GM06990 (cell line): Measurements from ENCODE around the gene ZC3H12D.

ENCODE experiments used
- DNase-seq: peaks from one replicate; pipeline ENCODE4 v3.0.0-alpha.2; 2011; ENCODE audit not compliant: insufficient read length; ENCODE audit errors: extremely low read depth
- H3K27me3 ChIP-seq: replicated peaks from 2 replicates; pipeline ENCODE4 v1.6.0; 2011; ENCODE audit warnings: low read length; ENCODE audit not compliant: control insufficient read depth, insufficient read depth
- H3K36me3 ChIP-seq: 2 replicates; pipeline ENCODE4 v1.5.1; 2011; ENCODE audit warnings: low read length; ENCODE audit not compliant: control insufficient read depth, insufficient read depth
- H3K4me3 ChIP-seq: replicated peaks from 2 replicates; pipeline ENCODE4 v1.5.1; 2011; ENCODE audit warnings: low read depth, mild to moderate bottlenecking, control low read depth, low read length
- TF ChIP-seq, protein P1 (sequence below): IDR thresholded peaks from 2 replicates; pipeline ENCODE4 v1.5.1; 2011; ENCODE audit warnings: low read length, control low read depth, mild to moderate bottlenecking, inconsistent platforms; ENCODE audit not compliant: insufficient read depth, poor library complexity, severe bottlenecking

Gene ZC3H12D

DNA sequence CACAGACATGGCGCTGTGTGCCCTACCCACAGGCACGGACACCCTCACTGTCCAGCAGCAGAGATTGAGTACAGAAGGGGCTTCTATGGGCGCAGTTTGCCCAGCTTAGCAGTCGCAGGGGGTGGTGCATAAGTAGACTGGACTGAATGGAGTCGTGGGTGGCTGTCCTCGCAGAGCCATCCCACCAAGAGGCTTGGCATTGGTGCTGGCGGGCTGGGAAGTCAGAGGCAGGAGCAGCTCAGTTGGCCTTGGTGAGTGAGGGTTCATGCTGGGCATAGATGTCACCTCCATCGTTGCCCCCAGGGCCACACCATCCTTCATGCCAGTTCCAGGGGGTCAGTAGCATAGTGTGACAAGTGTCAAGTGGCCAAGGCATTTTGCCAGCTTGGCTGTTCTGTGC lies 59.6 kb downstream of the ZC3H12D start:
- Histone ChIP-seq H3K27me3 (no peaks in the 10 kb centered on the region), H3K4me3 (no peak overlapping the region), H3K36me3 (no peaks in the 10 kb centered on the region)
- TF ChIP-seq, protein P1, sequence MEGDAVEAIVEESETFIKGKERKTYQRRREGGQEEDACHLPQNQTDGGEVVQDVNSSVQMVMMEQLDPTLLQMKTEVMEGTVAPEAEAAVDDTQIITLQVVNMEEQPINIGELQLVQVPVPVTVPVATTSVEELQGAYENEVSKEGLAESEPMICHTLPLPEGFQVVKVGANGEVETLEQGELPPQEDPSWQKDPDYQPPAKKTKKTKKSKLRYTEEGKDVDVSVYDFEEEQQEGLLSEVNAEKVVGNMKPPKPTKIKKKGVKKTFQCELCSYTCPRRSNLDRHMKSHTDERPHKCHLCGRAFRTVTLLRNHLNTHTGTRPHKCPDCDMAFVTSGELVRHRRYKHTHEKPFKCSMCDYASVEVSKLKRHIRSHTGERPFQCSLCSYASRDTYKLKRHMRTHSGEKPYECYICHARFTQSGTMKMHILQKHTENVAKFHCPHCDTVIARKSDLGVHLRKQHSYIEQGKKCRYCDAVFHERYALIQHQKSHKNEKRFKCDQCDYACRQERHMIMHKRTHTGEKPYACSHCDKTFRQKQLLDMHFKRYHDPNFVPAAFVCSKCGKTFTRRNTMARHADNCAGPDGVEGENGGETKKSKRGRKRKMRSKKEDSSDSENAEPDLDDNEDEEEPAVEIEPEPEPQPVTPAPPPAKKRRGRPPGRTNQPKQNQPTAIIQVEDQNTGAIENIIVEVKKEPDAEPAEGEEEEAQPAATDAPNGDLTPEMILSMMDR, result no peak
- no peak for DNase-seq

DNA sequence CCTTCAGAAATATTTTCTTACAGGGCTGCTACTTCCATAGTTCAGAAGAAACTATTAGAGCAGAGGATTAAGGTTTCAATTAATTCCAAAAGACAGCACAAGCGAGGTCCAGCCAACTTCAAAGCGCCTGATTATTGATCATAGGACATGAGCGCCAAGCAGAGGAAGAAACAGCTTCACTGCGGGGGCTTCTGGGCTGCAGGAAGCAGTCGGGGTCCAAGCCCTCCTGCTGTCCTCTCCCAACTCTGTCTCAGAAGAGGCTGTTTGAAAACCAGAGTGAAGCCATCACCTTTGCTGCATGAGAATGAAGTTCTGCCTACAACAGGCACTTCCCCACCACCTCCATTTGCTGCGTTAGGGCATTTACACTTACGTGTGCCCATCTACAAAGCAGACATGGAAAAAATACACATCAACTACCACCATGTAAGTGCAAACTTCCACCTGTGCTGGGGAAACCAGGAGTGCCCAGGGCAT lies 60.8 kb downstream of the ZC3H12D start:
- no peak for DNase-seq
- no peaks in the 10 kb centered on the region for H3K27me3 ChIP-seq
- H3K36me3 ChIP-seq, result no peaks in the 10 kb centered on the region
- no peak overlapping the region for H3K4me3 ChIP-seq
- TF ChIP-seq, protein P1, result no peak

DNA sequence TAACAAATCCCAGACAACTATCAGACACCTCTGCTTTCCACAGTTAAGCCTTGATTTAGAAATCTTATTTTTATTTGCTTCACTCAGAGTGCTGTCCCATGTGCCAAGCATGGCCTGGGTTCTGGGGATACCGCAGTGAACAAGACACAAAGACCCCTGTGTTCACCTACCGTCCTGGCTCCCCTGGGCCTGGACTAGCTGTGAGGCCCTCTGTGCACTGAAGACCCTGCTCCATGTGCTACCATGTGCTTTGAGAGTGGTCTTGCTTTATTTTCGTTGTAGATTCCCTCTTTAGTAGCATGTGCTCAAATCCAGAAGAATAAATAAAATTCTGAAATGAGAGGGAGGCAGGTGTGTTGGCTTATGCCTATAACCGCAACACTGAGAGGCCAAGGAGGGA lies 62.2 kb downstream of the ZC3H12D start:
- Histone ChIP-seq H3K4me3 (no peak overlapping the region), H3K36me3 (no peaks in the 10 kb centered on the region), H3K27me3 (no peaks in the 10 kb centered on the region)
- TF ChIP-seq, protein P1, result no peak
- no peak for DNase-seq

DNA sequence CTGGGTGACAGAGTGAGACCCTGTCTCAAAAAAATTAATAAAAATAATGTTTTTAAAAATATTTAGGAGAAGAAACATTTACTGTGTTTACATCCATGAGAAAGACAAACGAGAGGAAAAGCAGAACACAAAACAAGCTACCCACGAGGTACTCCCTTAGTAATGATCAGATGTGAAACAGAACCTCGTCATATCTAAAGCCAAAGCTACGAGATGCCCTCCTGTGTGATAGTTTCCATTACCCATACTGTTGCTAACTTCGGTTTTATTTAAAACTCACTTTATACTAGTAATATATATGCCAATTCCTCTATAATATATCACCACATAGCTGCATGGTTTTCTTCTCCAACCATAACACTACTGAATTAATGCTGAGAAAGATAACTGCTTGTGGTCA lies 63.7 kb downstream of the ZC3H12D start:
- Histone ChIP-seq H3K4me3 (no peak overlapping the region), H3K36me3 (no peaks in the 10 kb centered on the region), H3K27me3 (no peaks in the 10 kb centered on the region)
- TF ChIP-seq, protein P1, result no peak
- no peak for DNase-seq

DNA sequence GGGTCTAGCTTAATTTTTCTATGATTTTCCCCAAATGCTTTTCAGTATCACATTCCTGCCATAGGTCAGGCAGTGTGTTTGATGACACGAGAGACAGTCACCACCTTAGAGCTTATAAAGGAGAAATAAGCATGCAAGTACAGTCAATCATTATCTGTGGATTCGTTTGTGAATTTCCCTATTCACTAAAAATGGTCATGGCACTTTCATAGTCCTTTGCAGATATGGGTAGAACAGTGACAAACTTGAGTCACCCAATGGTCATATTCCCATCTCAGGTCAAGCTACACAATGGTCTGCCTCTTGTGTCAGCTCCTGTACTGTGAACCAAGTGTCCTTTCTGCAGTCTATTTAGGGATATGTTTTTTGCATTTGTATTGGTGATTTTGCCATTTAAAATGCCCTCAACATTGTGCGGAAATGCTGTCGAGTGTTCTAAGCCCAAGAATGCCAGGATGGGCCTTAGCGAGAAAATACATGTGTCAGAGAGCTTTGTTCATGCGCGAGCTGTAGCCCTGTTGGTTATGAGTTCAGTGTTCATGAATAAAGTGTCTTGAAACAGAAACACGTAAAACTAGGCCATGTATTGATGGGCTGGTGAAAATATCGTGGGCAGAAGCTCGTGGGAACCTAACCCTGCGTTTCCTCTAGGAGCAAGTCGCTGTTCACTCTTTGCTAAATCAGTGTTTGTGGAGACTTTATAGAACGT lies 65.0 kb downstream of the ZC3H12D start:
- TF ChIP-seq, protein P1, result no peak
- no peak overlapping the region for H3K4me3 ChIP-seq
- DNase-seq, result no peak
- no peaks in the 10 kb centered on the region for H3K27me3 ChIP-seq
- no peaks in the 10 kb centered on the region for H3K36me3 ChIP-seq

DNA sequence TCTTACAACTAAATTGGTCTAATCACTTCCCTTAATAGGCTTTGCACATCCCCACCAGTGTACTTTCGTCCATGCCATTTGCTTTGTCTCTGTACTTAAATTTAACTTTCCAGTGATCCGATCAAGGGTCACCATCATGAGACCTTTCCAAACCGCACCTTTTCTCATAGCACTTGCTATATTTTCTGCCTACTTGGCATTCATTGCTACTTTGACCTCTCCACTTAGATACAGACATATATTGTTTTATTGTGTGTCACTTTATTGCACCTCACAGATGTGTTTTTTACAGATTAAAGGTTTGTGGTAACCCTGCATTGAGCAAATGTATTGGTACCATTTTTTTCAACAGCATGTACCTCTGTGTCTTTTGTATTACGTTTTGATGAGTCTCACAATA lies 70.0 kb downstream of the ZC3H12D start:
- H3K36me3 ChIP-seq, result peaks cover 3% of the 10 kb centered on the region
- no peak overlapping the region for H3K4me3 ChIP-seq
- DNase-seq, result no peak
- TF ChIP-seq, protein P1, result no peak
- no peaks in the 10 kb centered on the region for H3K27me3 ChIP-seq
